Measurements from ENCODE around the gene SLAIN2. TPM values are rescaled to one million over a fixed set of nuclear protein-coding genes. Genes with fewer than 3 reads are reported as not detected.

SLAIN2 gene
- total RNA-seq, 1 experiment from 2014 or later = 12.5 TPM

- no peaks in the 10 kb centered on the region for H3K79me2 ChIP-seq (ENCODE audit: low read length)
- H4K20me1 ChIP-seq (ENCODE audit: low read length) = no peaks in the 10 kb centered on the region
- no peaks in the 10 kb centered on the region for H3K9me2 ChIP-seq (replicated peaks; ENCODE audit: low read length)
- POLR2A ChIA-PET (ENCODE audit: unreplicated experiment) = no interaction called here
- TF ChIP-seq EZH2 (IDR thresholded peaks at IDR 0.05; ENCODE audit: low read length, unreplicated experiment) (no peak), EZH2phosphoT487 (IDR thresholded peaks at IDR 0.05; ENCODE audit: borderline replicate concordance, low read length) (no peak), CTCF (conservative IDR thresholded peaks at IDR 0.05; ENCODE audit: low read depth, low read length) (no peak)
- no peak overlapping the region for H2AFZ ChIP-seq (ENCODE audit: low read length)
- no peaks in the 10 kb centered on the region for H3K27me3 ChIP-seq (ENCODE audit: low read length)
- H3K4me2 ChIP-seq (ENCODE audit: low read length) = no peak overlapping the region
- DNase-seq = no peak
- H3K9ac ChIP-seq (ENCODE audit: low read length) = no peak overlapping the region
- no peak overlapping the region for H3K4me3 ChIP-seq (ENCODE audit: low read length)
- CTCF ChIA-PET = no interaction called here
- no peaks in the 10 kb centered on the region for H3K36me3 ChIP-seq (ENCODE audit: low read depth, low read length)
- intact Hi-C loops (cut with micrococcal nuclease) = no loop called here
- no peaks in the 10 kb centered on the region for H3F3A ChIP-seq (ENCODE audit: low read length, unreplicated experiment)
- no TSS peak for BruUV-seq (replicated peaks)
- no peaks in the 10 kb centered on the region for H3K9me3 ChIP-seq (ENCODE audit: low read length)
- H3K4me1 ChIP-seq (ENCODE audit: insufficient read depth, low read length) = no peaks in the 10 kb centered on the region
- ATAC-seq = no peak
- no peak overlapping the region for H3K27ac ChIP-seq (ENCODE audit: low read length)
Measured at GRCh38 chr4:48467442-48467841, 126.1 kb downstream of the SLAIN2 start.

- H3K4me3 ChIP-seq (ENCODE audit: low read length) = no peak overlapping the region
- no TSS peak for BruUV-seq (replicated peaks)
- H3K27me3 ChIP-seq (ENCODE audit: low read length) = no peaks in the 10 kb centered on the region
- no peak overlapping the region for H3K9ac ChIP-seq (ENCODE audit: low read length)
- no peaks in the 10 kb centered on the region for H3K79me2 ChIP-seq (ENCODE audit: low read length)
- no peaks in the 10 kb centered on the region for H4K20me1 ChIP-seq (ENCODE audit: low read length)
- no peak overlapping the region for H2AFZ ChIP-seq (ENCODE audit: low read length)
- no peaks in the 10 kb centered on the region for H3K9me2 ChIP-seq (replicated peaks; ENCODE audit: low read length)
- no peaks in the 10 kb centered on the region for H3K36me3 ChIP-seq (ENCODE audit: low read depth, low read length)
- TF ChIP-seq CTCF (conservative IDR thresholded peaks at IDR 0.05; ENCODE audit: low read depth, low read length) (no peak), EZH2 (IDR thresholded peaks at IDR 0.05; ENCODE audit: low read length, unreplicated experiment) (no peak), EZH2phosphoT487 (IDR thresholded peaks at IDR 0.05; ENCODE audit: borderline replicate concordance, low read length) (no peak)
- H3K4me2 ChIP-seq (ENCODE audit: low read length) = no peak overlapping the region
- POLR2A ChIA-PET (ENCODE audit: unreplicated experiment) = no interaction called here
- H3K9me3 ChIP-seq (ENCODE audit: low read length) = no peaks in the 10 kb centered on the region
- CTCF ChIA-PET = no interaction called here
- intact Hi-C loops (cut with micrococcal nuclease) = no loop called here
- no peak overlapping the region for H3K27ac ChIP-seq (ENCODE audit: low read length)
- no peaks in the 10 kb centered on the region for H3K4me1 ChIP-seq (ENCODE audit: insufficient read depth, low read length)
- no peaks in the 10 kb centered on the region for H3F3A ChIP-seq (ENCODE audit: low read length, unreplicated experiment)
- DNase-seq = no peak
- no peak for ATAC-seq
Measured at GRCh38 chr4:48467891-48468290, 126.6 kb downstream of the SLAIN2 start.

- ATAC-seq = no peak
- no peak for TF ChIP-seq CTCF (conservative IDR thresholded peaks at IDR 0.05; ENCODE audit: low read depth, low read length)
- no peak for TF ChIP-seq EZH2phosphoT487 (IDR thresholded peaks at IDR 0.05; ENCODE audit: borderline replicate concordance, low read length)
- no peak for TF ChIP-seq EZH2 (IDR thresholded peaks at IDR 0.05; ENCODE audit: low read length, unreplicated experiment)
- ChIA-PET POLR2A (ENCODE audit: unreplicated experiment) (no interaction called here), CTCF (no interaction called here)
- Histone ChIP-seq H3K9ac (ENCODE audit: low read length) (no peak overlapping the region), H4K20me1 (ENCODE audit: low read length) (no peaks in the 10 kb centered on the region), H3K9me3 (ENCODE audit: low read length) (no peaks in the 10 kb centered on the region), H3K4me3 (ENCODE audit: low read length) (no peak overlapping the region), H3K4me1 (ENCODE audit: insufficient read depth, low read length) (no peaks in the 10 kb centered on the region), H3K9me2 (replicated peaks; ENCODE audit: low read length) (no peaks in the 10 kb centered on the region), H3K4me2 (ENCODE audit: low read length) (no peak overlapping the region), H3K79me2 (ENCODE audit: low read length) (no peaks in the 10 kb centered on the region), H3K27ac (ENCODE audit: low read length) (no peak overlapping the region), H3K27me3 (ENCODE audit: low read length) (no peaks in the 10 kb centered on the region), H2AFZ (ENCODE audit: low read length) (no peak overlapping the region), H3K36me3 (ENCODE audit: low read depth, low read length) (no peaks in the 10 kb centered on the region), H3F3A (ENCODE audit: low read length, unreplicated experiment) (no peaks in the 10 kb centered on the region)
- no TSS peak for BruUV-seq (replicated peaks)
- intact Hi-C loops (cut with micrococcal nuclease) = no loop called here
- no peak for DNase-seq
Measured at GRCh38 chr4:48470137-48470536, 128.8 kb downstream of the SLAIN2 start.
